HepG2 (cell line): Measurements from ENCODE around the gene ETF1. TPM values are rescaled to one million over a fixed set of nuclear protein-coding genes. Genes with fewer than 3 reads are reported as not detected.

ENCODE experiments used
- ASH2L ChIP-seq: fragments of 300-600, 200-600 bp; sonication (generic); IDR thresholded peaks from 2 replicates; pipeline ENCODE4 v1.7.0; 2017; ENCODE audit warnings: low read depth, mild to moderate bottlenecking, moderate library complexity, mixed read lengths, low read length; ENCODE audit not compliant: insufficient read length
- CEBPB ChIP-seq: IDR thresholded peaks from 2 replicates; pipeline ENCODE4 v1.6.1; 2011; ENCODE audit warnings: low read depth, low read length, improper control_type of control experiment, borderline replicate concordance
- FOXK1 ChIP-seq: sonication (generic); formaldehyde crosslinking; IDR thresholded peaks from 2 replicates; pipeline ENCODE4 v1.4.0; 2020; ENCODE audit warnings: low read depth, missing genetic modification reagents, borderline replicate concordance
- HMGXB4 ChIP-seq, 2 experiments: sonication (generic) in 1 of 2; formaldehyde crosslinking in 1 of 2; IDR thresholded peaks; 2 replicates each; pipeline versions ENCODE4 v1.4.0 to v1.6.1; 2018 to 2020; ENCODE audit warnings: missing genetic modification reagents in 2 of 2, borderline replicate concordance in 1 of 2, low read depth in 1 of 2, mild to moderate bottlenecking in 1 of 2, missing biosample characterization in 1 of 2
- HNF4A ChIP-seq: sonication (generic); formaldehyde crosslinking; IDR thresholded peaks from 2 replicates; pipeline ENCODE4 v1.4.0; 2020; ENCODE audit warnings: missing genetic modification reagents
- JUNB ChIP-seq: sonication (generic); formaldehyde crosslinking; IDR thresholded peaks from 2 replicates; pipeline ENCODE4 v1.8.0; 2022; ENCODE audit warnings: missing genetic modification reagents, mild to moderate bottlenecking, borderline replicate concordance
- NFYC ChIP-seq: IDR thresholded peaks from 2 replicates; pipeline ENCODE4 v1.6.1; 2016; ENCODE audit warnings: missing genetic modification reagents, missing compliant biosample characterization
- NR0B2 ChIP-seq: sonication (generic); formaldehyde crosslinking; IDR thresholded peaks from 2 replicates; pipeline ENCODE4 v1.4.0; 2020; ENCODE audit warnings: mild to moderate bottlenecking, missing genetic modification reagents
- POLR2A ChIP-seq, 2 experiments: IDR thresholded peaks; 2 replicates each; pipeline ENCODE4 v1.6.1; 2011; ENCODE audit warnings: low read depth in 2 of 2, low read length in 2 of 2, mild to moderate bottlenecking in 1 of 2, moderate library complexity in 1 of 2; ENCODE audit not compliant: insufficient read depth in 1 of 2
- SRSF1 ChIP-seq: fragments of 200-400 bp; formaldehyde crosslinking; optimal IDR thresholded peaks from 2 replicates; pipeline ENCODE3; 2017; ENCODE audit warnings: mild to moderate bottlenecking, low read depth, low read length, moderate library complexity
- TEAD2 ChIP-seq: sonication (generic); formaldehyde crosslinking; IDR thresholded peaks from 2 replicates; pipeline ENCODE4 v1.9.0; 2021; ENCODE audit warnings: missing genetic modification reagents
- TSC22D2 ChIP-seq: sonication (generic); formaldehyde crosslinking; IDR thresholded peaks from 2 replicates; pipeline ENCODE4 v1.5.1; 2020; ENCODE audit warnings: missing genetic modification reagents, mild to moderate bottlenecking, borderline replicate concordance
- ZFP36 ChIP-seq: fragments of 150-350 bp; IDR thresholded peaks from 2 replicates; pipeline ENCODE4 v1.6.1; 2018; ENCODE audit warnings: borderline replicate concordance, low read length, low read depth; ENCODE audit not compliant: partially characterized antibody
- ZNF263 ChIP-seq: sonication (generic); formaldehyde crosslinking; IDR thresholded peaks from 2 replicates; pipeline ENCODE4 v1.4.0; 2020; ENCODE audit warnings: missing genetic modification reagents
- ZNF274 ChIP-seq: sonication (generic); formaldehyde crosslinking; IDR thresholded peaks from 2 replicates; pipeline ENCODE4 v1.5.1; 2020; ENCODE audit warnings: mild to moderate bottlenecking, missing genetic modification reagents
- ZNF275 ChIP-seq: sonication (generic); formaldehyde crosslinking; IDR thresholded peaks from 2 replicates; pipeline ENCODE4 v1.8.0; 2022; ENCODE audit warnings: missing genetic modification reagents, mild to moderate bottlenecking, inconsistent platforms, borderline replicate concordance
- ZNF350 ChIP-seq: sonication (generic); formaldehyde crosslinking; IDR thresholded peaks from 2 replicates; pipeline ENCODE4 v1.4.0; 2020; ENCODE audit warnings: mild to moderate bottlenecking, low read depth, missing genetic modification reagents, borderline replicate concordance
- ZNF609 ChIP-seq: sonication (generic); formaldehyde crosslinking; IDR thresholded peaks from 2 replicates; pipeline ENCODE4 v1.4.0; 2020; ENCODE audit warnings: mild to moderate bottlenecking, missing genetic modification reagents, borderline replicate concordance
- ZNF678 ChIP-seq: sonication (generic); formaldehyde crosslinking; IDR thresholded peaks from 2 replicates; pipeline ENCODE4 v1.4.0; 2020; ENCODE audit warnings: mild to moderate bottlenecking, missing genetic modification reagents
- ZNF879 ChIP-seq: sonication (generic); formaldehyde crosslinking; IDR thresholded peaks from 2 replicates; pipeline ENCODE4 v1.8.1; 2023; ENCODE audit warnings: missing genetic modification reagents
- ZSCAN12 ChIP-seq: sonication (generic); formaldehyde crosslinking; IDR thresholded peaks from 2 replicates; pipeline ENCODE4 v1.9.0; 2021; ENCODE audit warnings: mild to moderate bottlenecking, missing genetic modification reagents
- polyA plus RNA-seq, 8 experiments: library from polyadenylated mRNA; depleted of rRNA in 3 of 8; stranded (reverse) in 7 of 8; unstranded in 1 of 8; fragments of >200 nt; fragmentation: Illumina TruSeq in 4 of 8; extraction: Trizol in 4 of 8; gene quantifications; 2 replicates each; pipeline versions ENCODE4 v1.2.1 to v1.2.3, GENCODE V29; 2011 to 2016; ENCODE audit warnings: low read depth in 4 of 8, missing spikeins in 1 of 8, mixed read lengths in 1 of 8; ENCODE audit not compliant: insufficient read depth in 1 of 8
- total RNA-seq, 5 experiments: library from RNA; depleted of rRNA; stranded (reverse); fragments of >200 nt; fragmentation: Illumina TruSeq; extraction: Trizol; gene quantifications; 2 replicates each; pipeline ENCODE4 v1.2.3, GENCODE V29; 2016; ENCODE audit warnings: low read depth in 1 of 5

Gene ETF1
- total and polyA plus RNA-seq, 2 of the 13 experiments (the other 11 are each of a cell fraction or from before 2014, with no cell fraction given) = 52.1 to 184 TPM

- no peak for TF ChIP-seq FOXK1 (CRISPR knock-in tag)
- no peak for TF ChIP-seq NFYC
- TF ChIP-seq HNF4A = 0 out of 2 replicates have a peak, but pooled peaks have one; percentile 28
- TF ChIP-seq ZSCAN12 = no peak
- no peak for TF ChIP-seq JUNB (CRISPR knock-in tag)
- TF ChIP-seq TSC22D2 = no peak
- TF ChIP-seq ZNF350 (CRISPR knock-in tag) = no peak
- TF ChIP-seq CEBPB = no peak
- peak; percentile 52 for TF ChIP-seq ASH2L
- TF ChIP-seq ZNF275 (CRISPR knock-in tag) = no peak
- TF ChIP-seq ZNF879 (CRISPR knock-in tag) = 0 out of 2 replicates have a peak, but pooled peaks have one; percentile 8
- TF ChIP-seq TEAD2 (CRISPR knock-in tag) = no peak
- peak in 1 of 2 experiments; percentile 52; a peak in 2 of 4 replicates for TF ChIP-seq POLR2A (IDR thresholded peaks at IDR 0.05; ENCODE audit: insufficient read depth in 1 of 2, low read depth in 2 of 2, low read length in 2 of 2)
- peak; percentile 30; the same call in 1 of the 2 replicates for TF ChIP-seq ZNF263
- no peak for TF ChIP-seq NR0B2 (CRISPR knock-in tag)
- peak; percentile 62; the same call in 1 of the 2 replicates for TF ChIP-seq ZNF678 (CRISPR knock-in tag)
- no peak for TF ChIP-seq SRSF1
- 0 out of 2 replicates have a peak, but pooled peaks have one; percentile 22 for TF ChIP-seq ZNF609 (CRISPR knock-in tag)
- no peak for TF ChIP-seq ZFP36
- TF ChIP-seq ZNF274 (CRISPR knock-in tag) = no peak
- TF ChIP-seq HMGXB4 (CRISPR knock-in tag; IDR thresholded peaks at IDR 0.05; ENCODE audit: borderline replicate concordance in 1 of 2, low read depth in 1 of 2) = 0 out of 4 replicates have a peak, but pooled peaks of 1 of the 2 experiments have one; percentile 7
Observed at GRCh38 chr5:138543730-138544104, 681 bp upstream of the ETF1 start (continued).
